ENCODE data around the gene RASSF7.

The RASSF7 gene

GRCh38 chr11:560305-561147, at the start of gene RASSF7, which contains the start of gene LMNTD2:
RASSF7 (plus strand) TSS chr11:560970; CDS start chr11:561769, 799 bp downstream.
LMNTD2 (minus strand) TSS chr11:560738; CDS start chr11:560716, 22 bp downstream.
- H3K9me3 ChIP-seq (ENCODE audit: low read length), result no peaks in the 10 kb centered on the region
- H4K20me1 ChIP-seq (ENCODE audit: insufficient read depth, low read length), result no peaks in the 10 kb centered on the region
- TF ChIP-seq CTCF (IDR thresholded peaks at IDR 0.05; ENCODE audit: low read length) (no peak), EZH2 (IDR thresholded peaks at IDR 0.05; ENCODE audit: borderline replicate concordance, low read length) (no peak)
- peak within 1 kb of the TSS; percentile 77 for H3K9ac ChIP-seq (ENCODE audit: low read length)
- no peaks in the 10 kb centered on the region for H3F3A ChIP-seq (ENCODE audit: insufficient read depth, low read length)
- no peaks in the 10 kb centered on the region for H3K9me2 ChIP-seq (ENCODE audit: low read depth, low read length)
- H3K4me3 ChIP-seq (ENCODE audit: low read depth, low read length, poor library complexity, severe bottlenecking), result peak within 1 kb of the TSS; percentile 81
- H3K4me2 ChIP-seq (ENCODE audit: low read length), result peak within 1 kb of the TSS; percentile 91
- H3K79me2 ChIP-seq (ENCODE audit: insufficient read depth, low read length), result no peaks in the 10 kb centered on the region
- H3K36me3 ChIP-seq (ENCODE audit: insufficient read depth, low read length), result no peaks in the 10 kb centered on the region; the same call in 1 of the 2 replicates
- H2AFZ ChIP-seq (ENCODE audit: low read length), result no peak within 1 kb of the TSS
- no peak within 1 kb of the TSS for H3K27ac ChIP-seq (ENCODE audit: low read depth, low read length, poor library complexity, severe bottlenecking)
- H3K4me1 ChIP-seq (ENCODE audit: insufficient read depth, low read length, severe bottlenecking), result peaks cover 24% of the 10 kb centered on the region
- H3K27me3 ChIP-seq (ENCODE audit: insufficient read depth, low read length), result peaks cover 4% of the 10 kb centered on the region

GRCh38 chr11:512761-513595, 47.8 kb upstream of the RASSF7 start:
- no peak overlapping the region for H2AFZ ChIP-seq (ENCODE audit: low read length)
- H3K36me3 ChIP-seq (ENCODE audit: insufficient read depth, low read length), result peaks cover 20% of the 10 kb centered on the region
- no peaks in the 10 kb centered on the region for H3K79me2 ChIP-seq (ENCODE audit: insufficient read depth, low read length)
- H3K9ac ChIP-seq (ENCODE audit: low read length), result no peak overlapping the region
- H3F3A ChIP-seq (ENCODE audit: insufficient read depth, low read length), result no peaks in the 10 kb centered on the region
- H3K4me2 ChIP-seq (ENCODE audit: low read length), result no peak overlapping the region
- H4K20me1 ChIP-seq (ENCODE audit: insufficient read depth, low read length), result no peaks in the 10 kb centered on the region
- H3K9me3 ChIP-seq (ENCODE audit: low read length), result 0 out of 2 replicates have a peak, but pooled peaks cover 5% of the 10 kb centered on the region
- H3K4me3 ChIP-seq (ENCODE audit: low read depth, low read length, poor library complexity, severe bottlenecking), result no peak overlapping the region
- no peaks in the 10 kb centered on the region for H3K27me3 ChIP-seq (ENCODE audit: insufficient read depth, low read length)
- no peak overlapping the region for H3K27ac ChIP-seq (ENCODE audit: low read depth, low read length, poor library complexity, severe bottlenecking)
- no peaks in the 10 kb centered on the region for H3K9me2 ChIP-seq (ENCODE audit: low read depth, low read length)
- peaks cover 7% of the 10 kb centered on the region for H3K4me1 ChIP-seq (ENCODE audit: insufficient read depth, low read length, severe bottlenecking)
- TF ChIP-seq CTCF (IDR thresholded peaks at IDR 0.05; ENCODE audit: low read length) (no peak), EZH2 (IDR thresholded peaks at IDR 0.05; ENCODE audit: borderline replicate concordance, low read length) (no peak)

- Histone ChIP-seq H3K9ac (ENCODE audit: low read length) (no peak overlapping the region), H3K36me3 (ENCODE audit: insufficient read depth, low read length) (peaks cover 11% of the 10 kb centered on the region), H2AFZ (ENCODE audit: low read length) (no peak overlapping the region), H3K79me2 (ENCODE audit: insufficient read depth, low read length) (no peaks in the 10 kb centered on the region), H3K4me1 (ENCODE audit: insufficient read depth, low read length, severe bottlenecking) (peaks cover 7% of the 10 kb centered on the region), H3K9me3 (ENCODE audit: low read length) (0 out of 2 replicates have a peak, but pooled peaks cover 5% of the 10 kb centered on the region), H3K27ac (ENCODE audit: low read depth, low read length, poor library complexity, severe bottlenecking) (no peak overlapping the region), H4K20me1 (ENCODE audit: insufficient read depth, low read length) (no peaks in the 10 kb centered on the region), H3K9me2 (ENCODE audit: low read depth, low read length) (no peaks in the 10 kb centered on the region), H3K4me2 (ENCODE audit: low read length) (no peak overlapping the region), H3F3A (ENCODE audit: insufficient read depth, low read length) (no peaks in the 10 kb centered on the region), H3K4me3 (ENCODE audit: low read depth, low read length, poor library complexity, severe bottlenecking) (no peak overlapping the region), H3K27me3 (ENCODE audit: insufficient read depth, low read length) (no peaks in the 10 kb centered on the region)
- no peak for TF ChIP-seq EZH2 (IDR thresholded peaks at IDR 0.05; ENCODE audit: borderline replicate concordance, low read length)
- TF ChIP-seq CTCF (IDR thresholded peaks at IDR 0.05; ENCODE audit: low read length), result no peak
Observed at GRCh38 chr11:514606-515005, 46.2 kb upstream of the RASSF7 start.
